NCI-H2227 (cell line): Measurements from ENCODE around the gene ECHS1.
"Not testable (repeated sequence)": the region's sequence is repeated elsewhere in the genome, so short reads cannot be mapped to it uniquely, and the experiment has no call there.

Source experiments
- DNase-seq: peaks from one replicate; lab custom pipeline; 2025; ENCODE audit not compliant: unreplicated experiment; lab: John Stamatoyannopoulos, UW

The ECHS1 gene

GRCh38 chr10:133379152-133379800 is 6.1 kb upstream of the ECHS1 start, which contains the start of gene PAOX:
Gene PAOX, plus strand, starts transcription at chr10:133379262. Its CDS starts 55 bp downstream, at chr10:133379317.
- peak; percentile 49 for DNase-seq

GRCh38 chr10:133378251-133379096 is 5.3 kb upstream of the ECHS1 start:
- DNase-seq = peak; percentile 58

GRCh38 chr10:133377818-133378250 is 4.7 kb upstream of the ECHS1 start:
- no peak for DNase-seq

GRCh38 chr10:133377025-133377817 is 4.1 kb upstream of the ECHS1 start:
- no peak for DNase-seq

GRCh38 chr10:133376183-133376582 is 3.0 kb upstream of the ECHS1 start:
- DNase-seq = not testable (repeated sequence)

- DNase-seq = no peak
Observed at GRCh38 chr10:133375357-133376115, 2.4 kb upstream of the ECHS1 start.

GRCh38 chr10:133372507-133372906 is 647 bp downstream of the ECHS1 start:
- DNase-seq = no peak

GRCh38 chr10:133370030-133370786 is 2.9 kb downstream of the ECHS1 start:
- no peak for DNase-seq

- DNase-seq = no peak
Observed at GRCh38 chr10:133368153-133368552, 5.0 kb downstream of the ECHS1 start.

GRCh38 chr10:133367461-133367860 is 5.7 kb downstream of the ECHS1 start:
- DNase-seq = not testable (repeated sequence)

GRCh38 chr10:133366751-133367150 is 6.4 kb downstream of the ECHS1 start:
- DNase-seq = no peak

- DNase-seq = no peak
Observed at GRCh38 chr10:133366130-133366478, 7.0 kb downstream of the ECHS1 start.

- DNase-seq = no peak
Observed at GRCh38 chr10:133365461-133366129, 7.6 kb downstream of the ECHS1 start.

GRCh38 chr10:133364645-133365431 is 8.3 kb downstream of the ECHS1 start:
- no peak for DNase-seq

- no peak for DNase-seq
Observed at GRCh38 chr10:133362846-133363245, 10.3 kb downstream of the ECHS1 start.

GRCh38 chr10:133361773-133362441 is 11.2 kb downstream of the ECHS1 start:
- DNase-seq = no peak

GRCh38 chr10:133361227-133361626 is 11.9 kb downstream of the ECHS1 start:
- DNase-seq = no peak

- no peak for DNase-seq
Observed at GRCh38 chr10:133359972-133360610, 13.1 kb downstream of the ECHS1 start.
